GM19099 (cell line): ENCODE data around the gene IQSEC2.

ENCODE experiments used
- POLR2A ChIP-seq: IDR thresholded peaks from 3 replicates; pipeline ENCODE4 v1.6.1; 2011; ENCODE audit warnings: low read depth; ENCODE audit not compliant: insufficient read length; ENCODE audit errors: extremely low read depth

The IQSEC2 gene

GRCh38 chrX:53246231-53246630 is 35.2 kb downstream of the IQSEC2 start:
- TF ChIP-seq POLR2A = no peak

DNA sequence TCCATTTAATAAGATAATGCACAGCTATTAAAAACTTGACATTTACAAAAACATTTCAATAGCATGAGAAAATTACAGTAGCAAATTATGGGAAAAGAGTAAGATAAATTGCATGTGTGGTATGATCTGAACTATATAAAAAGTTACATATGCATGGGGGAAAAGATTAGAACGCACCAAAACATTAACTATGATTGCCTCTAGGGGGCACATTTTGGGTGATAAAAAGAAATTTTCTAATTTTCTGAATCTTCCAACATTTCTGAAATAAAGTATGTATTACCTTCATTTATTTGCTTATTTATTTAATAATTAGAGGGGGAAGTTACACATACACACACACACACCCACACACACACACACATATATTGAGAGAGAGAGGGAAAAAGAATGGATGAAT is 36.8 kb downstream of the IQSEC2 start:
- TF ChIP-seq POLR2A = no peak

GRCh38 chrX:53242310-53242709 is 39.1 kb downstream of the IQSEC2 start:
- TF ChIP-seq POLR2A = no peak

DNA sequence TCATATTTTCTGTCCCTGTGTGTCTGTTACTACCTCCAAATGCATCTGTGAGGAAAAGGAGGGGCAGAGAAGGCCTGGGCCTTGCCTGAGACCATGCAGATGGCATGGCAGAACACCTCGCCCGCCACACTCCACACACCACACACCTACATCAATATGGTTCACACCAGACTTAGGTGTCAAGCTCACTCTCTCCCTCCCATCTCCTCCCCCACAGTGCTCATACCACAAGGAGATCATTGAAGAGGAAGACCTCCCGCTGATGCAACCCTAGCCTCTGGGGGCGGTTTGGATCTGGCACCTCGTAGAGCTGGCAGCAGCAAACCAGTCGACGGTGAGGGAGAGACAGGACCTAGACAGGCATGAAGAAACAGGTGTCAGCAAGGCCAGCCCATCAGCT is 39.8 kb downstream of the IQSEC2 start:
- no peak for TF ChIP-seq POLR2A

DNA sequence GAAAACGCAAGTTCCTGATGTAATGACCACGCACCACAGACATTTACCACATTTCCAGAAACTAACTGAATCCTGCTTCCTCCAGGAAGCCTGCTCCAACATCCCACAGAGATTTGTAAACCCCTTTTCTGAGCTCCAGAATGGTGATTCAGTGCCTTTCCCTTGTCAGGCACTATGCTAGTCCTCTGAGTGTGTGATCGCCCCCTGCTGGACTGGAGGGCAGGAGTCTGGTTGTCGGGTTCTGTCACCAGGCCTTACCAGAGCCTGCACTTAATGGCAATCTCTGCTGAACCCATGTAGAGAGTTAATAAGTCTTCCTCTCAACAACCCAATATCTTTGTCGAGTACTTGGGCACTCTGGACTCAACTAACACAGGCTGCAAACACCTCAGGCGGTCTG is 41.9 kb downstream of the IQSEC2 start:
- TF ChIP-seq POLR2A = no peak

DNA sequence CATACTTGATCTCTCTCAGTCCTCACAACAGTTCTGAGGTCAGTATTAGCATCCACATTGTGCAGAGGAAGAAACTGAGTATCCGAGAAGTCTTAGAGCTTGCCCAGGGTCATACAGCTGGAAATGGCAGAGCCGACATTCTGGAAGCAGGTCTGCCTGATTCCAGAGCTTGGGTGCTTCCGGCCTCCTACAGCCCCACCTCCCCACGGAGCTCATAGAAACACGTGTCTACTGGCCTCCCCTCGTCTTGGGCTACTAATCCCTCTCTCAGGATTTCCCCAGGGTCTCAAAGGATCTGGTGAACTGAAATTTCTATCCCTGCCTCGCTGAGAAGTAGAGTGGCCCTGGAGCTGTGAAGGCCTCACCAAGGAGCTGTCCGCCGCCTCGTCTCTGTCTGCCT is 44.3 kb downstream of the IQSEC2 start:
- TF ChIP-seq POLR2A = no peak

DNA sequence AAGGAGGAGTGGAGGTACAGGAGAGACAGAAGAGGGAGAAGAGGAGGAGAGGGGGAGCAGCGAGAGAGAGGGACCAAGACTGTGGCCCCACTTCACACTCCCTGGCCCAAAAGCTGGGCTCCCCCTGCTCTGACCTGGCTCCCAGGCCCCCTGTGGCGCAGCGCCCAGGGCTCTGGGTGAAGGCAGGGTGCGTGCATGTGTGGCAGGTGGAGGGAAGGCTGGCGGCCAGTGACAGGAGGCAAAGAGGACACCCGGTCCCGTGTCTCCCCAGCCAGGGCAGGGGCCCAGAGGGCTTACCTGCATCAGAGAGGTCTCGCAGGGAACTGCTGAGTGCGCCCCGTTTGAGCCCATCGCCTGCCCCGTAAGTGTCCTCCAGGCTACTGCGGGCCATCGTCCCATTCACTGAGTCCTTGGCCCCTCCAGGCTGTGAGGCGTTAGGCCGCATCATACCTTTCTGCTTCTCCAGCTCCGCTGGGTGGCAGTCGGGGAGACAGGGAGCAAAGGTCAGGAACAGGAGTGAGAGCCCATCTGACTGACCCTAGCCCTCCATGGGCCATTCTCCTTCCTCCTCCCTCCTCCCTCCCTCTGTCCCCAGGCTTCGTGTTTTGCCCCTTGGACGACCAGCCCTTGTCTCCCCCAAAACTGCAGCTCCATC is 45.2 kb downstream of the IQSEC2 start:
- TF ChIP-seq POLR2A = no peak

DNA sequence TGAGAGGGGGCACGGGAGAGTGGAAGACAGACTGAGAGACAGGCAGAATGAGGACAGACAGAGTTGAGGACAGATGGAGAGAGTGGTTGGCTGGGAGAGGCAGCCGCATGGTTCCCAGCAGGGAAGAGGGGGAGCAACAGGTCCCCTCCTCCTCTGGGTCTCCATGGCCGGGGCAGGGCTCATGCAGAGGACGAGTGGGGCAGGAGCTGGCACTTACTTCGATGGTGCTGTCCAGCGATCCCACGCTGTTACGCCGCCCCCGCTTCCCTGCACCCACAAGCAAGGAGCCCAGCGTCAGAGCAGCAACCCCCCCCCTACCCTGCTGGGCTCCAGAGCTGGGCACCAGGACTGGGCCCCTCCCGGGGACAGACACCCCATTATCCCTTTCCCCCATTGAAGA is 45.8 kb downstream of the IQSEC2 start:
- no peak for TF ChIP-seq POLR2A

DNA sequence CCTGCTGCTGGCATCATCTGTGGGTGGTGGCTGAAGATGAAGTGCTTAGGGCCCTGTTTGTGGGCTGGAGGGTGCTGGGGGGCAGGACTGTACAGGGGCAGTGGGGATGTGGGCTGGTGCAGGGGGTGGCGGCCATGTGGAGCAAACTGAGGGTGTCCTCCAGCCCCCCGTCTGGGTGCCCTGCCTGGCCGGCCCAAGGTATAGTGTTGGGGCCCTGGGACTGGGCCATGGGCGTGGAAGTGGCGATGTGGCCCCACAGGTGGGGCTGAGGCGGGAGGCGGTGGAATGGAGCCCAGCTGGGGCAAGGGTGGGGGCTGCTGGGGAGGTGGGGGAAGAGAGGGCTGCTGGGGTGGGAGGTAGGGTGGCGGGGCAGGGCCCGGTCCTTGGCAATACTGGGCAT is 46.9 kb downstream of the IQSEC2 start:
- no peak for TF ChIP-seq POLR2A

DNA sequence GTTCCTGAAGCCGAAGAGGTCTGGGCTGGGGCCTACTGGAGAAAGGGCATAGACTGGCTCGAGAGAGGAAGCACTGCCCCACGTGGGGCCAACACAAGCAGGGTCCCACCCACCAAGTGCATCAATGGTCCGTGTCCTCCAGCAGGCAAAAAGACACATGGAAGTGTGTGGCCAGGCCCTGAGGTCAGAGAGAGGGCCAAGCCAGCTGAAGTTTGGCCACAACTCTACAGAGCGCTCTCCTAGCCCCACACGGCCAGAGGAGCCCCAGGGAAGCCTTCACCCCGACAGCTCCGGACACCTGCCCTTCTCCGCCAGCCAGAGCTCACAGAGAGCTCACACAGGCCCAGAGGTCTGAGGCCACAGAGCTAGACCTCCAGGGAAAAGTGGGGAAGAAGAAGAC is 47.8 kb downstream of the IQSEC2 start:
- no peak for TF ChIP-seq POLR2A

DNA sequence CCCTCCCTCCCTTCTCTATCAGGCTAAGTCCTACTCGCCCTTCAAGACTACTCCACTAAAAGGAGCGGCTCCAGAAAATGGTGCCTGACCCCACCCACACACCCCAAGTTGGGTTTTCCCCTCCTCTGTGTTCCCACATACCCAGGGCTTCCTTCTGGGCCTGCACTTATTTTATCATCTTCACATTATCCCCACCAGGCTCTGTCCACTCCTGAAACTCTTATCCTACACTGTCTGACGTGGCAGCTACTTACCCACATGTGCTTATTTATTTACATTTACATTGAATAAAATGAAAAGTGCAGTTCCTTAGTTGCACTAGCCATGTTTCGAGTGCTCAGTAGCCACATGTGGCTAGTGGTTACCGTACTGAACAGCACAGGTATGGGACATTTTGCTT is 51.3 kb downstream of the IQSEC2 start:
- TF ChIP-seq POLR2A = no peak

DNA sequence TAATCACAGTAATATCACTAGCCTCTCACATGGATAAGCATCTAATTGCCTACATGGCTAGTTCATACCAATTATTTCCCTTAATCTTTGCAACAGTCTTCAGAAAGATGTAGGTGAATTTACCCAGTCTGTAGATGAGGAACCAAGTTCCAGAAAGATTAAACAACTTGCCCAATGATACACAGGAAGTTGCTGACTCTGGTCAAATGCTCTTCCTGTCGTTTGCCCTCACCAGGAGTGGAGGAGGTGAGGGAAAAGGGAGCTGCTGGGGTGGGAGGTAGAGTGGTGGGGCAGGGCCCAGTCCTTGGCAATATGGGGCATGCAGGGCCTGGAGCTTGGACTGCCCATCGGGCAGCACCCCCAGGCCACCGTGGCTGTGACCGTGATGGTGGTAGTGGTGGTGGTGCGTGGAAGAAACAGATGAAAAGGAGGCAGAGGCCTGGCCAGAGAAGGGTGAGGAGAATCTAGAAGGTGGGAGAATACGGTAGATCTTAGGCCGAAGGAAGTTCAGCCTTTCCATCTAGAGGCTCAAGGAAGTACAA is 54.1 kb downstream of the IQSEC2 start:
- no peak for TF ChIP-seq POLR2A

DNA sequence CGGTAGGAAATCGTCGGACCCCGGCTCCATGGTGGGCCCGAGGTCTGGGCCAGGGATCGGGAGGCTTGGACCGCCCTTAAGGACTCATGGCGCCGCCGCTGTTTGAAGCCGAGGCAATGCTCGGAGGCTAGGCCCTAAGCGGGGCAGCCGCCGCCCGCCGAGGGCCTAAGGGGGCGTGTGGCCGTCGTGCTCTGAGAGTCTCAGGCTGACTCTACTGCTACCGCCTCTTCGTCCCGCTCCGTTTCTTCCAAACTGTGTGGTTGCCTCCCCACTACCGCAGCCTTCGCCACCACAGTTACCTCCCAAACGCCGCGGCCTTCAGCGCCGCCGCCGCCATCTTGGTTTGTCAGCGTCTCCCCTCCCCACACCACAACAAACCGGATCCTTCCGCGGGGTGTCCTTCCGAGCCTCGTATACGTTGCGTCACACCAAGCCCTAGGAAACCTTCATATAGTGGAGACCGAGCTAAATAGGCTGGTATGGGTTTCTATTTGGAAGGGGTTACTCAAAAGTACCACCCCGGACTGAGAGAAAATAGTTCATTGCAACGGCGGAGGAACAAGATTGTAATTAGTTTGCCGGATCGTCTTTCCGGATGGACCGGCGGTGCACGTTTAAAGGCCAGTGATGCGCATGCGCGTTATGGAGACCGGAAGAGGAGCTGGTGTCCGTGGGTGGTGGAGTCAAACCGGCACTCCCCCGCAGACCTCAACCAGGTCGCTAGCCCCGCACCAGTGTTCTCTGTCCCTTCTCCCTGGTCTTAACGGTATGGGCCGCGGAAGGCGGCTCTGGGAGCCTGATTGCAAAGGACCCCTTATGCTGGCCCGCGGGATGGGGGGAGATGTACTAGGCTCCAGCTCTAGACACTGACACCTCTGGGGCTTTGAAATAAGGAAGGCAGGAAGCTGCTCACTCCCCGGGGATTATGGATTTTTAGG is 56.3 kb downstream of the IQSEC2 start, which contains the start of gene KDM5C:
Gene KDM5C, minus strand, starts transcription at position 348 of the 938 bp plus-strand sequence. Its CDS starts 318 bp downstream, at position 30.
- peak; percentile 94 for TF ChIP-seq POLR2A

DNA sequence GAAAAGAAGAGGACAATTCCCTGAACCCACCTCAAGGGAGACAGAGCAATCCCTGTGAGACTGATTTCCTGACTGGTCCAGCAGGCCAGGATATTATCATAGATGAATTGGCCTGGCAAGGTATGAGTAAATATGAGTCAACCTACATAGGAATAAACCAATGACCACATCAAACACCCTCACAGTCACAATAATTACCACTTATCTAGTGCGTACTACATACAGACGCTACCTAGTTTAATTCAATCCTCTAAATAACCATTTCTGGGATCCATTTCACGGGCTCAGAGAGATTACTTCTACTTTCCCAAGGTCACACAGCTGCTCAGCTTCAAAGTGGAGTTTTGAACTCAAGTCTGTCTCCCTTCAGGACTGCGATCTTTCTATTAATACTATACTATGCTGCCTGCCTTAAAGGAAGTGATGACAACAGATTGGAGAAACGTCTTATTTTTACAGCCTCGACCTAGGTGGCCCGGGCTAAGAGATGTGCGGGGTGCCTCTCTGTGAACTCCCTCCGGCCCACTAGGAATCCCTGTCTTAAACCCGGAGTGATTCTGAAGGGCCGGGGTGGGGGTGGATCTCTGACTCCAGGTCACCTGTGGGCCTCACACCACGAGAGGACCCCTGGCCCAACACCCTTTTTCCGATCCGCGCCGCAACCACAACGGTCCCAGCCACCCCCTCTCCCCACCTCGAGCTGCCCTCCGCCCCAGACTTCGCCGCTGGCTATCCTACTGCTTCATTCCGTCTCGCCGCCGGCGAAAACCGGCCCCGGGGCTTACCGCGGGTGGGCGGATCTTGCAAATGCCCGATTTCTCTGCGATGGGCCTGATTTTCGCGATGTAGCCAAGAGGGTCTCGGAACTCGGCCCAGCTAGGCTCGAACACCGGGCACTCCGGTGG is 57.2 kb downstream of the IQSEC2 start:
- no peak for TF ChIP-seq POLR2A
